A549 (cell line): ENCODE results near the gene MAZ.
"Not testable (repeated sequence)": the region's sequence is repeated elsewhere in the genome, so short reads cannot be mapped to it uniquely, and the experiment has no call there.

ENCODE experiments used
- CTCF ChIP-seq: fragments of >200 bp; sonication (Bioruptor Twin); formaldehyde crosslinking; IDR thresholded peaks from 3 replicates; pipeline ENCODE4 v1.5.1; 2016
- EP300 ChIP-seq, 2 experiments: fragments of >200 bp; sonication (Bioruptor Twin); formaldehyde crosslinking; IDR thresholded peaks; 2 replicates in 1 of 2; 3 replicates in 1 of 2; pipeline ENCODE4 v1.6.1; 2016 to 2017
- KDM5A ChIP-seq: fragments of 200-600 bp; sonication (generic); IDR thresholded peaks from 2 replicates; pipeline ENCODE4 v1.6.1; 2016; ENCODE audit warnings: antibody characterized with exemption, mild to moderate bottlenecking
- PHF8 ChIP-seq: fragments of 200-600 bp; sonication (generic); IDR thresholded peaks from 2 replicates; pipeline ENCODE4 v1.6.1; 2016; ENCODE audit warnings: low read depth, mild to moderate bottlenecking, antibody characterized with exemption, moderate library complexity, borderline replicate concordance
- RAD21 ChIP-seq, 2 experiments: fragments of >200 bp in 1 of 2; sonication (Bioruptor Twin) in 1 of 2; formaldehyde crosslinking in 1 of 2; IDR thresholded peaks in 1 of 2; conservative IDR thresholded peaks in 1 of 2; 2 replicates in 1 of 2; 3 replicates in 1 of 2; pipeline ENCODE4 v1.6.1; 2012 to 2018; ENCODE audit warnings: inconsistent platforms in 1 of 2
- USF2 ChIP-seq: fragments of 450-650 bp; IDR thresholded peaks from 2 replicates; pipeline ENCODE4 v1.6.1; 2014; ENCODE audit warnings: antibody characterized with exemption

GRCh38 chr16:29783094-29783953 lies 23.0 kb upstream of the MAZ start:
- TF ChIP-seq CTCF; EP300 (IDR thresholded peaks at IDR 0.05); KDM5A; PHF8; RAD21 (conservative IDR thresholded peaks at IDR 0.05 in 1 of 2, IDR thresholded peaks at IDR 0.05 in 1 of 2); USF2: not testable (repeated sequence)
